Activated CD4-positive, alpha-beta T cell treated with anti-CD3 and anti-CD28 coated beads, Interleukin-2, Interleukin-4, amounts not matched to agents 100 ng/mL and 50 ng/mL, durations not matched to agents 16 hours and 8 hours (primary cell): Measurements from ENCODE around the gene STIM1.
"Not testable (repeated sequence)": the region's sequence is repeated elsewhere in the genome, so short reads cannot be mapped to it uniquely, and the experiment has no call there.

Experiments used
- DNase-seq: peaks from one replicate; pipeline ENCODE4 v3.0.0-alpha.2; 2020; ENCODE audit warnings: low spot score

STIM1 gene

GRCh38 chr11:3855808-3856491 is 486 bp downstream of the STIM1 start:
- DNase-seq, result no peak

GRCh38 chr11:3856856-3857553 is 1.5 kb downstream of the STIM1 start:
- no peak for DNase-seq

- no peak for DNase-seq
Observed at GRCh38 chr11:3857628-3858027, 2.2 kb downstream of the STIM1 start.

GRCh38 chr11:3859373-3859881 is 4.0 kb downstream of the STIM1 start:
- no peak for DNase-seq

- no peak for DNase-seq
Observed at GRCh38 chr11:3860375-3860774, 4.9 kb downstream of the STIM1 start.

- DNase-seq, result not testable (repeated sequence)
Observed at GRCh38 chr11:3860898-3861393, 5.5 kb downstream of the STIM1 start.

- DNase-seq, result no peak
Observed at GRCh38 chr11:3861683-3862082, 6.2 kb downstream of the STIM1 start.

GRCh38 chr11:3865388-3866193 is 10.1 kb downstream of the STIM1 start:
- DNase-seq, result no peak

GRCh38 chr11:3866206-3866605 is 10.7 kb downstream of the STIM1 start:
- DNase-seq, result no peak

GRCh38 chr11:3866836-3867208 is 11.4 kb downstream of the STIM1 start:
- no peak for DNase-seq

- no peak for DNase-seq
Observed at GRCh38 chr11:3867209-3868091, 12.0 kb downstream of the STIM1 start.

- DNase-seq, result no peak
Observed at GRCh38 chr11:3873712-3874349, 18.4 kb downstream of the STIM1 start.

- DNase-seq, result no peak
Observed at GRCh38 chr11:3876613-3877012, 21.1 kb downstream of the STIM1 start.

GRCh38 chr11:3877364-3878257 is 22.1 kb downstream of the STIM1 start:
- no peak for DNase-seq

- no peak for DNase-seq
Observed at GRCh38 chr11:3878258-3878584, 22.8 kb downstream of the STIM1 start.

- DNase-seq, result no peak
Observed at GRCh38 chr11:3879216-3879966, 23.9 kb downstream of the STIM1 start.

- DNase-seq, result no peak
Observed at GRCh38 chr11:3879967-3880542, 24.6 kb downstream of the STIM1 start.

- DNase-seq, result no peak
Observed at GRCh38 chr11:3880724-3881123, 25.3 kb downstream of the STIM1 start.

- no peak for DNase-seq
Observed at GRCh38 chr11:3882655-3883054, 27.2 kb downstream of the STIM1 start.
